Effector memory CD4-positive, alpha-beta T cell (primary cell): Measurements from ENCODE around the gene ULK4.
"Not testable (repeated sequence)": the region's sequence is repeated elsewhere in the genome, so short reads cannot be mapped to it uniquely, and the experiment has no call there.

ENCODE experiments used
- DNase-seq, 3 donors: peaks; one replicate each; pipeline ENCODE4 v3.0.0-alpha.2; 2020
- H3K27ac ChIP-seq: 2 replicates; pipeline ENCODE4 v1.7.0; 2013; ENCODE audit warnings: mild to moderate bottlenecking, low read length, moderate library complexity; ENCODE audit not compliant: insufficient read depth, poor library complexity, severe bottlenecking
- H3K27me3 ChIP-seq: replicated peaks from 2 replicates; pipeline ENCODE4 v1.7.0; 2013; ENCODE audit warnings: mild to moderate bottlenecking, low read length; ENCODE audit not compliant: insufficient read depth, control insufficient read depth, poor library complexity, severe bottlenecking
- H3K36me3 ChIP-seq: 2 replicates; pipeline ENCODE4 v1.7.0; 2013; ENCODE audit warnings: mild to moderate bottlenecking, low read length, moderate library complexity; ENCODE audit not compliant: control insufficient read depth, insufficient read depth
- H3K4me1 ChIP-seq: 2 replicates; pipeline ENCODE4 v1.7.0; 2013; ENCODE audit warnings: low read length, mild to moderate bottlenecking; ENCODE audit not compliant: control insufficient read depth, insufficient read depth, poor library complexity, severe bottlenecking
- H3K4me3 ChIP-seq: 2 replicates; pipeline ENCODE4 v1.7.0; 2013; ENCODE audit warnings: low read length, low read depth, mild to moderate bottlenecking; ENCODE audit not compliant: insufficient read depth, poor library complexity, severe bottlenecking
- H3K9me3 ChIP-seq: 2 replicates; pipeline ENCODE4 v1.7.0; 2013; ENCODE audit warnings: mild to moderate bottlenecking, low read length, moderate library complexity; ENCODE audit not compliant: control insufficient read depth

The ULK4 gene

GRCh38 chr3:41701191-41701698 lies 260.7 kb downstream of the ULK4 start:
- DNase-seq = no peak
- Histone ChIP-seq H3K4me1 (no peaks in the 10 kb centered on the region), H3K27ac (no peak overlapping the region), H3K9me3 (no peaks in the 10 kb centered on the region), H3K4me3 (no peak overlapping the region), H3K27me3 (no peaks in the 10 kb centered on the region), H3K36me3 (no peaks in the 10 kb centered on the region)

- Histone ChIP-seq H3K9me3 (no peaks in the 10 kb centered on the region), H3K4me3 (no peak overlapping the region), H3K36me3 (no peaks in the 10 kb centered on the region), H3K27me3 (no peaks in the 10 kb centered on the region), H3K27ac (no peak overlapping the region), H3K4me1 (no peaks in the 10 kb centered on the region)
- no peak for DNase-seq
Observed at GRCh38 chr3:41700155-41700554, 261.7 kb downstream of the ULK4 start.

GRCh38 chr3:41698898-41699297 lies 263.0 kb downstream of the ULK4 start:
- H3K27ac ChIP-seq = no peak overlapping the region
- H3K4me3 ChIP-seq = no peak overlapping the region
- no peaks in the 10 kb centered on the region for H3K27me3 ChIP-seq
- peaks cover 4% of the 10 kb centered on the region for H3K36me3 ChIP-seq
- no peaks in the 10 kb centered on the region for H3K4me1 ChIP-seq
- no peak for DNase-seq
- no peaks in the 10 kb centered on the region for H3K9me3 ChIP-seq

- Histone ChIP-seq H3K4me3 (no peak overlapping the region), H3K36me3 (peaks cover 4% of the 10 kb centered on the region), H3K27me3 (no peaks in the 10 kb centered on the region), H3K9me3 (no peaks in the 10 kb centered on the region), H3K4me1 (no peaks in the 10 kb centered on the region), H3K27ac (no peak overlapping the region)
- DNase-seq = no peak
Observed at GRCh38 chr3:41697702-41698101, 264.2 kb downstream of the ULK4 start.

GRCh38 chr3:41695806-41696205 lies 266.1 kb downstream of the ULK4 start:
- not testable (repeated sequence) for H3K27me3 ChIP-seq, H3K9me3 ChIP-seq, H3K36me3 ChIP-seq, H3K27ac ChIP-seq, DNase-seq, H3K4me3 ChIP-seq, H3K4me1 ChIP-seq

- no peak for DNase-seq
- Histone ChIP-seq H3K27me3 (no peaks in the 10 kb centered on the region), H3K4me1 (no peaks in the 10 kb centered on the region), H3K4me3 (no peak overlapping the region), H3K36me3 (peaks cover 4% of the 10 kb centered on the region), H3K9me3 (no peaks in the 10 kb centered on the region), H3K27ac (no peak overlapping the region)
Observed at GRCh38 chr3:41693799-41694198, 268.1 kb downstream of the ULK4 start.

GRCh38 chr3:41690766-41691563 lies 270.9 kb downstream of the ULK4 start:
- no peaks in the 10 kb centered on the region for H3K27me3 ChIP-seq
- H3K9me3 ChIP-seq = no peaks in the 10 kb centered on the region
- DNase-seq = no peak
- H3K4me3 ChIP-seq = no peak overlapping the region
- peaks cover 4% of the 10 kb centered on the region for H3K36me3 ChIP-seq
- H3K27ac ChIP-seq = no peak overlapping the region
- H3K4me1 ChIP-seq = no peaks in the 10 kb centered on the region

- H3K27ac ChIP-seq = no peak overlapping the region
- no peak overlapping the region for H3K4me3 ChIP-seq
- H3K4me1 ChIP-seq = no peaks in the 10 kb centered on the region
- no peaks in the 10 kb centered on the region for H3K27me3 ChIP-seq
- no peak for DNase-seq
- H3K36me3 ChIP-seq = no peaks in the 10 kb centered on the region
- H3K9me3 ChIP-seq = no peaks in the 10 kb centered on the region
Observed at GRCh38 chr3:41688595-41689380, 273.1 kb downstream of the ULK4 start.

GRCh38 chr3:41684797-41685735 lies 276.8 kb downstream of the ULK4 start:
- Histone ChIP-seq H3K27ac (no peak overlapping the region), H3K4me1 (no peaks in the 10 kb centered on the region), H3K27me3 (no peaks in the 10 kb centered on the region), H3K9me3 (no peaks in the 10 kb centered on the region), H3K4me3 (no peak overlapping the region), H3K36me3 (no peaks in the 10 kb centered on the region)
- no peak for DNase-seq
